Endothelial cell of hepatic sinusoid (primary cell): ENCODE results near the gene CLCN7.
"Not testable (repeated sequence)": the region's sequence is repeated elsewhere in the genome, so short reads cannot be mapped to it uniquely, and the experiment has no call there.

ENCODE experiments used
- in situ Hi-C: cut with HindIII; loops from 2 replicates; pipeline ENCODE4 v1.10.0; 2017; ENCODE audit warnings: low sequenced_read_pairs

The CLCN7 gene

DNA sequence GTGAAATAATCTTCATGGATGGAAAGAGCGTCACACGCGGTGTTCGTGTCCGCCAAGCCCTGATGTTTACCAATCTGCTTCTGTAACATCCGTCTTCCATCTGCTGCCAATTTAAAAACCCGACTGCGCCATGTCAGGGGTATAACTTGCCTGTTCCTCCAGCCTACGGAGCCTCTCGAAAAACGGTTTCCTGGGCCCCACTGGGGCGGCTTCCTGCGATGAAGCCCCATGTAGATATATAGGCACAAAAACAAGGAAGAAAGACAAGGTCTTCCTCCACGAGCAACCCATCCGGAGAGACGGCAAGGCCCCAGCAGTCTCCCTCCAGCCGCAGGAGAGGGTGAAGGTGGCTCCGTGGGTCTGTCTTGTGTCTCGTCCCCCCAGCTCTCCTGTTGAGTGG, 13.8 kb upstream of the CLCN7 start, which contains the start of gene PTX4:
Gene PTX4 (minus strand): TSS at position 326 of the 400 bp plus-strand sequence. CDS start 35 bp downstream, at position 291.
- in situ Hi-C loops, result loop anchor here (10.0 kb wide), 1 partner anchor 54 kb away; the partner anchor contains the start of gene PERCC1

DNA sequence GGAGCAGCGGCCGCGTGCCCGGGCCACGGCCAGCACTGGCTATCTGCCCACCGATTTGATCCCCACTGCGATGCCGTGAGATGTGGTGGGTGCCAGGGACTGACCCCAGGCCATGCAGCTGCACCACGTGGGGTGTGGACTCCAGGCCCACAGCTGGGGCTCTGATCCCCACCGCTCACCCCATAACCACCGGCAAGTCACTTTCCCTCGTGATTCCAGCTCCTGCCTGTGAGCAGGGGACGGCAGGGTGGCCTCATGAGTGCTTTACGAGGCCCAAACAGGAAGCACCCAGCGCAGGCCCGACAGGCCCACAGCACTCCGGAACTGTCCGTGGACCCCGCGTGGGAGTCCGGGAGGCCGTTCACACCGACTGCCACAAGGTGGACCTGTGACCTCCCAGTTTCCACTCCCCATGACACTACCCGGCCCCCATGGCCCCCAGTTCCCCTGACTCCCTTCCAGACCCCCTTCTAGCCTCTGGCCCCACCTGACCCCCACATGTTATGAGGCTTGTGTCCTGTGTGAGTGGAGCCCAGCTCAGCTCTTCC, 13.3 kb upstream of the CLCN7 start:
- in situ Hi-C loops, result loop anchor here (10.0 kb wide), 1 partner anchor 53 kb away; the partner anchor contains the start of gene PERCC1

DNA sequence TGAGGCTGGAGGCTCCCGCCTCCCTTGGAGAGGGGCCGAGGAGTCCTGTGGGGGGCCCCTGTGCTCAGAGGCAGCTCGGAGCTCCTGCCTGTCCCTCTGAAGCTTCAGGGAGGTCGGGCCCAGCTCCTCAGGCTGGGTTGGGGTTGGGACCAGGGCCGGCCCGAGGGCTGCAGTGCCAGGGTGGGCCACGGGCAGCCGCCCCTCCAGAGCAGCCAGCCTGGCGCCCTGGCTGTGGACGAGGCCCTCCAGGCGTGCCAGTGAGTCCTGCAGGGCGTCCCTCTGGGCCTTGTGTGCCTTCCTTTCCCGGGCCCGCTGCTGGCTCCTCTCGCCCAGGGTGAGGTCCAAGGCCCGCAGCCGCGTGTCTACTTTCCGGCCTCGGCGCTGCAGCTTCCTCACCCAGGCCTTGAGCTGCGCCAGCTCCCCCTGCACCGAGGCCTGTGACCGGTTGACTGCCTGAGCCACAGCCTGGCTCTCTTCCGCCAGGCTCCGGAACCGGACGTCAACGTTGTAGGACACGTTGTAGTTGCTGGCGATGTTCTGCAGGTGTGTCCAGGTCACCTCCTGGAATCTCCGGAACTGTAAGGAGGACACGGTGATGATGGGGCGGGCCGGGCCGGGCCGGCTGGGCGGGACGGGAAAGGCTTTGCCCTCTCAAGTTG, 12.7 kb upstream of the CLCN7 start:
- in situ Hi-C loops, result loop anchor here (10.0 kb wide), 1 partner anchor 53 kb away; the partner anchor contains the start of gene PERCC1

DNA sequence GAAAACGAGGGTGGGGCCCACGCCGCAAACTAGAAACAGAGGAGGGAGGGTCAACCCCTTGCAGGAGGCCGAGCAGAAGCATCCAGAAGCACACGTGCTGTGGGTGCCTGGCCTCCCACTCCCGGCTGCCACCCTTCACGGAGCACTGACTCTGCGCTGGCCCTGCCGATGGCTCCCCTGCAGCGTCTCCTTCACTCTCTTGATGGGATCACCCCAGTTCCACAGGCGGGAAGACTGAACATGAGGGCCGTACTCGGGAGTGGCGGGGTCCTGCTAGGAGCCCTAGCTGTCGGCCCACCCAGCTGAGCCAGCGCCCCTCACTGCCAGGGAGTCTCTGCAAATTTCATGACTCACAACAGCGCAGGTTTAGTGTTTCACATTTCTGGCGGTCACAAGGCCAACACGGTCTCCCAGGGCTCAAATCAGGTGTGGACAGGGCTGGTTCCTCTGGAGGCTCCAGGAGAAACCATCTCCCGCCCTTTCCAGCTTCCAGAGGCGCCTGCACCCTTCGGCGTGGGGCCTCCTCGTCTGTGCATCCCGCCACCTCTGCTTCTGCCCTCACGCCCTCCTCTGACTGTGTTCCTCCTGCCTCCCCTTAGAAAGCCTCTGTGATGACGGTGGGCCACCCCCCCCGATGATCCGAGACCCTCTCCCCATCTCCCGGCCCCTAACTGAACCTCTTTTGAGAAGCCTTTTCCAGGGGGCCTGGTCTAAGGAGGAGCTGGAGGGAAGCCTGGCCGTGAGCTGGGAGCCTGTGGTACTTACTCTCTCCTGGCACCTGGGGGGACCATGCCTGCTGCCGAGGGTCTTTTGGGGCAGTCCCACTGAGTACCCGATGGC, 11.9 kb upstream of the CLCN7 start:
- in situ Hi-C loops, result loop anchor here (10.0 kb wide), 1 partner anchor 52 kb away; the partner anchor contains the start of gene PERCC1

DNA sequence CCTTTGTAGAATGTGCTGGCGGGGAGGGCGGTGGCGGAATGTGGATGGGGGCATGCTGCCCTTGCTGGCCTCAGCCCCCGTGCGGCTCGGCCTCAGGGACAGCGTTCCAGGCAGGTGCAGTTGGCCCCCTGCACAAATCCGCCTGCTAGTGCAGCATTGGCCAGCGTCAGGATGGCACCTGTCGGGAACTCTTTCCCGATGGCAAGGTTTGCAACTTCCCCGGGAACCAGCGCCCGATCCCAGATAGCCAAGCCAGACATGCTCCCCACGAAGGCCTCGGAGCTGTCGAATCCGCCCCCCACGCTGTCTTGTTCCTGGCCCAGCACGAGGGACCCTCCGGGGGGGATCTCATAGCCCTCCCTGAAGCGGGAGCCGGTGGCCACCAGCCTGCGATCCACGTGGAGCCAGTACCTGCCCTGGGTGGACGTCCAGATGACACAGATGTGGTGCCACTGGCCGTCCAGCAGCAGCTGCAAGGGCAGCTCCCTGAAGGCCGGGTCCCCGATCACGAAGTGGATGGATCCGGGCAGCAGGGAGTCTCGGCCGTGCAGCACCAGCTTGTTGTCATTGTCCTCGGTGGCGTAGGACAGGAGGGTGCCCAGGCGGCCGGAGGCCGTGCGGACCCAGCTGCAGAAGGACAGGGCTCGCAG, 11.1 kb upstream of the CLCN7 start:
- in situ Hi-C loops, result loop anchor here (10.0 kb wide), 1 partner anchor 51 kb away; the partner anchor contains the start of gene PERCC1

DNA sequence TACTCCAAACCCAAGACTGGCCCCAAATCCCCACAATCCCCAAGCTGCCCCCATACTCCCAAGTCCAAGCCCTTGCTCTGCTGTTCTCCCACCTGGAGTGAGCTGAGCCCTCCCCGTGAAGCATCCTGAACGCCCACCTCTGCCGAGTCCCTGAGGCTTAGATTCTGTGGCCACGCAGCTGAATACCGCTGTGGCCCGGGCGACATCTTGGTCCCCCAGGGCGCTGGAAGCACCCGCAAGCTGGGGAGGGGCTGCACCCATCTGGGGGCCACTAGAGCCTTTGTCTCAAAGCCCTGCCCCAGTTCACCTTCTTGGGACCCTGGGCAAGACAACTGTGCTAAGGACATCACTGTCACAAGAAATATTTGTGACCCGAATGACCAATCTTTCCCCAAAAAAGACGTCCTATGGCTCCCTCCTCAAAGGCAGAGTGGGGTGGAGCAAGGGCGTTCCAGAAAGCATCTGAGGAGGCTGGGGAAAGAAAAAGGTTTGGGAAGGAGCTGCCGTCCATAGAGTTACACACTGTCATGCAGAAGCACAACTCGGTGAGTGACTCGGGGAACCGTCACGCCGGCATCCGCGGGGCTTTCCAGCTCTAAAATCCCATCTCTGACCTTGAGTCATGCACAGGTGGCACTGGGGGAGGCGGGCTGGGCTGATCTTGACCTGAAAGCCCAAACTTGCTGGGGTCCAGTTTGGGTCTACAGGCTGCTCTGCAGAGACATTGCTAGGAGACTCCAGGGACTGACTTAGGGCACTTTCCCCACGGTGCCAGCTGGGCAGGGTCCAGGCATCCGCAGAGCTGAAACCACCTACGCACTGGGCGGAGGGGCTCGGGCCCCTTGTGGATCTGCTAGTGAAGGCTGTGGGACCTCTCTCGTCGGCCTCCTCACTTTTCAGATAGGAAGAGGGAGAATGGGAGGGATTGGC, 7.3 kb upstream of the CLCN7 start:
- in situ Hi-C loops, result loop anchor here (10.0 kb wide), 1 partner anchor 47 kb away; the partner anchor contains the start of gene PERCC1

DNA sequence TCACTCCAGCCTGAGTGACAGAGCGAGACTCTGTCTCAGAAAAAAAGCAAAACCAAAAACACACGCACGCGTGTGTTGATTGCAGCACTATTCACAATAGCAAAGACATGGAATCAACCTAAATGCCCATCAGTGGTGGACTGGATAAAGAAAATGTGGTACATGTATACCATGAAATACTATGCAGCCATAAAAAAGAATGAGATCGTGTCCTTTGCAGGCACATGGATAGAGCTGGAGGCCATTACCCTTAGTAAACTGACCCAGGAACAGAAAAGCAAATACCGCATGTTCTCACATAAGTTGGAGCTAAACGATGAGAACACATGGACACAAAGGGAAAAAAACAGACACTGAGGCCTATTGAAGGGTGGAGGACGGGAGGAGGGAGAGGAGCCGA, 4.1 kb upstream of the CLCN7 start:
- in situ Hi-C loops, result not testable (repeated sequence)

DNA sequence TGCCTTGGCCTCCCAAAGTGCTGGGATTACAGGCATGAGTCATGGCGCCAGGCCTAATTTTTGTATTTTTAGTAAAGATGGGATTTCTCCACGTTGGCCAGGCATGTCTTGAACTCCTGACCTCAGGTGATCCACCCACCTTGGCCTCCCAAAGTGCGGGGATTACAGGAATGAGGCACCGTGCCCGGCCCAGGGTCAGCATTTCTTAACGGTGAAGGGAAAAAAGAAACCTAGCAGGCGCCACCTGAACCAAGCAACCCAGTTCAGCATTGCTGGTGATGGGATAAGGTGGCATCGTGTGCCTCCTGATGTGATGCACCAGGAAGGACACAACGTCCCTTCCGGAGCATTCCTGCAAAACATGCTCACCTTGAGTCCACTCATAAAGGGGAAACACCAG, 2.2 kb upstream of the CLCN7 start:
- in situ Hi-C loops, result no loop called here

DNA sequence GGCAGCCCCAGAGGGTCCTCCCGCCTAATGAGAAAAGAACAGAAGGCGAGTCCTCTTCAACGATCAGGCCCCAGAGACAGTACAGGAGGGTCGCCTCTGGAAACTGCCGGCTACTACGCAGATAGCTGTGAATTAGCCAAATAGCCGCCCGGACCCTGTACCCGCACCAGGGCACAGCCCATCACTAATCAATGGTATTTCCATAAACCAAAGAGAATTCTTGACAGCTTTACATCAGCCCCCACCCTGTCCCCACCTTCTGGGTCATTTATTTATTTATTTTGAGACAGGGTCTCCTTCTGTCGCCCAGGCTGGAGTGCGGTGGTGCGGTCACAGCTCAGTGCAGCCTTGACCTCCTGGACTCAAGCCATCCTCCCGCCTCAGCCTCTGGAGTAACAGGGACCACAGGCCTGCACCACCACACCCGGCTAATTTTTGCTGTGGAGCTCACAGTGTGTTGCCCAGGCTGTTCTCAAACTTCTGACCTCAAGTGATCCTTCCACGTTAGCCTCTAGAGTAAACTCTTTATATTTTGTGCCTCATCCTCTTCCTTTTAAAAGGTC, 805 bp upstream of the CLCN7 start:
- in situ Hi-C loops, result no loop called here

DNA sequence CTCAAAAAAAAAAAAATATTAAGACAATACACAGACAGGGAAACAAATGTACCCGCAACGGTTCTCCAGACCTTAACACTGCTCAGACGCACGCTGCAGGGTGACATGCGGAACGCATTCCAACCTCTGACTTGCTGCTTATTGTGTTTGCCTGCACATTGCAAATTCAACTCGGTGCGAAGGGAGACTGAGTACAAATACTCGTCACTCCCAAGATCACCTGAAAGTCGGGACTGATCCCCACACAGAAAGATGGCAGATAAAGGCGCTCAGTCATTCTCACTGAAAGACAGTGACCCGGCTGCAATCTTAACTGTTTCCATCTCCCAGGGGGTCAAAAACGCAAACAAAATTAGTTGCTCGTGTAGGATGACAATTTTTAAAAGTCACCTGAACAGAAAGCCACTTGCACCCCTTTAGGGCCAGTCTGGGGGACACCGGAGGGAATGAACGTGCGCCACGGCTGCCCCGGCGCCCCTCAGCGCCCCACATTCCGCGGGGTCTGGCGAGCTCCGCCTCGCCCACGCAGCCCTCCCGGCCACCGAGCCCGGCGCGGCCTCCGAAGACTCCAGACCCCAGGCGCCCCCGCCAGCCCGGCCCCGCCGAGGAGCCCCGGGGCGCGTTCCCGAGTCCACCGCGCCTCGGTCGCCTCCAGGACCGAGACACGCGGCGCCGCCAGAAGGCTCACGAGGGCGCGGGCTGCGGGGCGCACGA, 589 bp downstream of the CLCN7 start:
- in situ Hi-C loops, result no loop called here

DNA sequence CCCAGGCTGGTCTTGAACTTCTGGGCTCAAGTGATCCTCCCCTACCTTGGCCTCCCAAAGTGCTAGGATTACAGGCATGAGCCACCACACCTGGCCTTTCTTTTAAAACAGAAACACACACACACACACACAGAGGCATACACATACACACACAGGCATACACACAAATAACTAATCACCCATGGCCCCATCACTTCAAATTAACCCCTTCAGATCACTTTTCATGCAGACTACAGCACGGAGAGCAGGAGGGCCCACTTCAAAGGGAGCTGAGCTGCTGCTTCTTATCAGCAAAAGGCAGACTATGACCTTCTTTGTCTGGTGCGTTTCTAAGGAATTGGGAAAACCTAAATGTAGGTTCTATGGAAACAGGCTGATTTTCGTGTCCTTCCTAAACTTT, 1.9 kb downstream of the CLCN7 start:
- in situ Hi-C loops, result no loop called here

DNA sequence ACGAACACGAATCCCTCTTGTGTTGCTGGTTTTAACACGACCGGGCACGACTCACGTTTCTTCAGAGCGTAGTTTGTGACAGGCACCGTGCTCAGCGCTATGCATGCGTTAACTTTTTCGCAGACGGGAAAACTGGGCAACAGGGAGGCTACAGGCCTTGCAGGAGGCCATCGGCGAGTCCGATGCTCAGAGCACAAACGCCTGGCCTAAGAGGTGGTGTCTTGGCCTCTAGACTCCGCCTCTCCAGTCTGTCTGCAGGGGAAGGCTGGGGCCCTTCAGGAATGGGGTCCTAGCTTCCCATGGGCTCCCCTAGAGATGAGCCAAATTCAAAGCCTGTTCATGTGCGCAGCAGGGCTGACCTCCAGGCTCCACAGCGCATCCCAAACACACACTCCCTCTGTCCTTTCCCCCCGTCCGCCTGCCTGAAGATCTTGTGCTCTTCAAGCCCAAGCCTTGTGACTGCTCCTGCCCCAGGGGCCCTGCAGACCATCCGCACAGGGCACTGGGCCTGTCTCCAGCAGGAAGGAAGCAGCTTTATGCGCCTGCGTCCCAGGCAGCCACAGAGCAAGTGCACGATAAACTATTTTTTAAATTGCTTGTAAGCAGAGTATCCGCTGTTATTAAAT, 3.1 kb downstream of the CLCN7 start:
- in situ Hi-C loops, result no loop called here

DNA sequence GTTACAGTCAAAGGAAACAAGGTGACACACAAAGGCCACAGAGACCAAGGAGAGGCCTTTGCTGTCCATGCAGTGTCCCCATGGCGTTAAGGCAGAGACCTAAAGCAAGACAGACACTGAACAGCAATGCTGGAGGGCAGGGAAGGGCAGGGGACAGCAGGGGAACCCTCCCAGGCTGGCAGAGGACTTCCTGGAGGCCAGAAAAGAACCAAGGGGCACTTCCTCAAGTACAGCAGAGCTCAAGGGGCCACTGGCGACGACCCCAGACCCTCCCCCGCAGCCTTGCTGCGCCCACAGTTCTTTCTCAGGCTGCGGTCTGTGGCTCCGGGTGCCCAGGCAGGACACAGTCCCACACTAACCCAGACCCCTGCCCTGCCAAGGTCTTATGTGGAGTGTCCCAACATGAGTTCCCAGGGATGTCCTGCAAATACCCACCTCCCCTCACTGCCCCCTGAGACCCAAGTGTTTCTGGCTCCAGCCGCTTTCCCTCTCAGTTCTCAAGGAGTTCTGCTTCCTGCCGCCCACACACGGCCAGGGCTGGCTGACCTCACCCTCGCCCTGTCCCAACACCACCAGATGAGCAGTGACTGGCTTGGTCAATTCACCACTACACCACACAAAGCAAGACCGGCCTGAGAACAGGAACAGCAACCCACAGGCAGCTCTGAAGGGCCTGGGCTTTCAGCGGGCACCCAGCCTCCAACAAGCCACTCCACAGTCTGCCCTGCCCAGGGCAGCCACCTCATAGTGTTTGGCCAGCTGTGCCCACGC, 4.2 kb downstream of the CLCN7 start:
- in situ Hi-C loops, result no loop called here

DNA sequence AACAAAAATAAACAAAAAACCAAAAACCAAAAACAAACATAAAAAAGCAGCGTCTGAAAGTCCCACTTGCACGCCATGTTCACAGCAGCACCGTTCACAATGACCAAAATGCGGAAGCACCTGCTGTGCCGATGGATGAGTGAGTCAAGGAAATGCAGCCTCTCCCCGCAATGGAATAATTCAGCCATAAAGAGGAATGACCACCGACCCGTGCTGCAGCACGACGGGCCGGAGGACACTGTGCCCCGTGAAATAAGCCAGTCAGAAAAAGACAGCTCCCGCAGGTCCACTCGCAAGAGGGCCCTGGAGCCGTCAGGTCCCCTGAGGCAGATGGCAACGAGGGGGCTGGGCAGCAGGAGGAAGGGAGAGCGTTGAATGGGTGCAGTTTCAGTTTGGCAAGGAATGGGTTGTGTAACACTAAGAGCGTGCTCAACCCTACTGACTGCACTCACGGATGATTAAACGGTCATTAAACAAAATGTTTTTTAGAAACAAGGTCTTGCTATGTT, 5.1 kb downstream of the CLCN7 start:
- in situ Hi-C loops, result no loop called here

DNA sequence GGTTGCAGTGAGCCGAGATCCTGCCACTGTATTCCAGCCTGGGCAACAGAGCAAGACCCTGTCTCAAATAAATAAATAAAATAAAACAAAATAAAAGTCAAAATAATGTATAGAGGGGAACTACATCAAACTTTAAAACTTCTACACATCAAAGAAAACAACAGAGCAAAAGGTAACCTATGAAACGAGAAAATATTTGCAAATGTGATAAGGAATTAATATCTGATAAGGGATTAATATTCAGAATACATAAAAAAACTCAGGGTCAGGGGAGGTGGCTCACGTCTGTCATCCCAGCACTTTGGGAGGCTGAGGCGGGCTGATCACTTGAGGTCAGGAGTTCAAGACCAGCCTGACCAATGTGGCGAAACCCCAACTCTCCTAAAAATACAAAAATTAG, 5.7 kb downstream of the CLCN7 start:
- in situ Hi-C loops, result not testable (repeated sequence)

DNA sequence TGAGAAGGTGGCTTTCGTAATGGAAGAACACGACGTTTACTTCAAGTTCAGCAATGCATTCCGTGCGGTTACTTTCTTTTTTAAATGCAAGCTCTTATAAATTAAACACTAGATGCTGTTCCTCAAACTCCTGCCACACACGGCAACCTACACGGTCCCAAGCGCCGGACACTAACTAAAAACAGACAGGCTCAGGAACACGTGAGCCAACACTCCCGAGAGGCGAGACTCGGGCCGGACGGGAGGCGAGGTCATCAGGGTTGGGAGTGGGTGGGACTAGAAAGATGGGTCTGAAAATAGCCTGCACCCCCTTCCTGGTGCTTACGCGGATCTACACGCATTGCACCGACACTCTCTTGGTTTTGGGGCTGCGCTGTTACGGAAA, 6.4 kb downstream of the CLCN7 start:
- in situ Hi-C loops, result no loop called here

DNA sequence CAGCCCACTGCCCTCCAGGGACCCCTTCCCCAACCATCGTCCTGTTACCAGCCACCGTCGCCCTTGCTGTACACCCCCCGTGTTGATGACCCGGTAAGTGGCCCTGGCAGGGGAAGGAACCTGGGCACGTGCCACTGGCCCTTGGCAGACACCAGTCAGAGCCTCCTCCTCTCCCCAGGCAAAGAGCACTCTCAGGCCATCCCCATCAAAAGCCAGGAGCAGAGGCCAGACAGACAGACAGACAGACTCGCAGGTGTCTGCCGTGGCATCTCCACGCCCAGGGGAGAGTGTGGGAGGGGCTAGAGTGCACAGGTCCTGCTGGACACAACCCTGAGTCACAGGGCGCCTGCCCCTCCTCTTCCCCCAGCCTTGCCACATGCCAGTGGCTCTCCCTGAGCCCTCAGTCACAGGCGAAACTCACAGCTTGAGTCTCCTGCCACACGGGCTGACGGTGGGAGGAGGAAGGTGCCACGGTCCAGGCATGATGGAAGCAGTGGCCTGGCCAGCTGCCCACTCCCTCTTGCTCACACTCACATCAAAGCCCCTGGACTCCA, 7.8 kb downstream of the CLCN7 start:
- in situ Hi-C loops, result no loop called here
